GM12801 (cell line): ENCODE measurements around the gene ANKS1A.

Source experiments
- CTCF ChIP-seq: IDR thresholded peaks from one replicate; pipeline ENCODE4 v1.5.1; 2011; ENCODE audit warnings: control low read depth; ENCODE audit not compliant: insufficient read length; ENCODE audit errors: extremely low read depth

ANKS1A gene

GRCh38 chr6:35034411-35035191 is 145.5 kb downstream of the ANKS1A start:
- TF ChIP-seq CTCF, result no peak

- TF ChIP-seq CTCF, result no peak
Observed at GRCh38 chr6:35035481-35036030, 146.5 kb downstream of the ANKS1A start.

GRCh38 chr6:35036059-35036827 is 147.2 kb downstream of the ANKS1A start:
- TF ChIP-seq CTCF, result no peak

- no peak for TF ChIP-seq CTCF
Observed at GRCh38 chr6:35036828-35037663, 148.0 kb downstream of the ANKS1A start.

GRCh38 chr6:35037664-35038038 is 148.6 kb downstream of the ANKS1A start:
- TF ChIP-seq CTCF, result no peak

- no peak for TF ChIP-seq CTCF
Observed at GRCh38 chr6:35038076-35038475, 149.0 kb downstream of the ANKS1A start.

GRCh38 chr6:35040398-35040797 is 151.3 kb downstream of the ANKS1A start:
- no peak for TF ChIP-seq CTCF
